Endothelial cell of hepatic sinusoid (primary cell): Measurements from ENCODE around the gene WDR5B.
"Not testable (repeated sequence)": the region's sequence is repeated elsewhere in the genome, so short reads cannot be mapped to it uniquely, and the experiment has no call there.

Experiments used
- in situ Hi-C: cut with HindIII; loops from 2 replicates; pipeline ENCODE4 v1.10.0; 2017; ENCODE audit warnings: low sequenced_read_pairs

WDR5B gene

GRCh38 chr3:122374034-122374433 is 41.8 kb downstream of the WDR5B start:
- in situ Hi-C loops, result no loop called here

- in situ Hi-C loops, result no loop called here
These were observed 49.5 kb downstream of the WDR5B start for GRCh38 chr3:122366379-122366749.

DNA sequence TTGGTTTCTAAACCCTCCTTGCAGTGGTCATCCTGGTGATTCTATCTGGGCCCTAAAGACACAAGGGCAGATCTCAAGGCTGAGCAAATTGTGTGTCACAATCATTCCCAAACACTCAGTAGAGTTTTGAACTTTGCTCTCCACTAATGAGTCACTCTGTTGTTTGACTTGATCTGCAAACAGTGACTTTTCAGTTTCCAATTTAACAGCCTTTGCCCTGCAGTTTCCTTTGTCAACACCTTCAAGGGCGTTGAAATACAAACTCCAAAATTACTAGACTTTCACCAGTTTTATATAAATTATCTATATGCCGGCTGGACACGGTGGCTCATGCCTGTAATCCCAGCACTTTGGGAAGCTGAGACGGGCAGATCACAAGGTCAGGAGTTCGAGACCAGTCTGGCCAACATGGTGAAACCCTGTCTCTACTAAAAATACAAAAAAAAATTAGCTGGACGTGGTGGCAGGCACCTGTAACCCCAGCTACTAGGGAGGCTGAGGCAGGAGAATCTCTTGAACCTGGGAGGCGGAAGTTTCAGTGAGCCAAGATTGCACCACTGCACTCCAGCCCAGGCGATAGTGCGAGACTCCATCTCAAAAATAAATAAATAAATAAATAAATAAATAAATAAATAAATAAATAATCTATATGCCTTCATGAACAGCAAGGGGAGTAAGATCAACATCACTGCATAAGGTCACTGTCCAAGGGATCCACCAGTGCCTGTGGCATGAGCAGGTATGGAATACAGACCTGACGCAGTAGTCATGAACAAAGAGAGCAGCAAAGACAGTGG is 50.1 kb downstream of the WDR5B start:
- in situ Hi-C loops, result not testable (repeated sequence)

GRCh38 chr3:122365073-122365472 is 50.8 kb downstream of the WDR5B start:
- in situ Hi-C loops, result no loop called here

DNA sequence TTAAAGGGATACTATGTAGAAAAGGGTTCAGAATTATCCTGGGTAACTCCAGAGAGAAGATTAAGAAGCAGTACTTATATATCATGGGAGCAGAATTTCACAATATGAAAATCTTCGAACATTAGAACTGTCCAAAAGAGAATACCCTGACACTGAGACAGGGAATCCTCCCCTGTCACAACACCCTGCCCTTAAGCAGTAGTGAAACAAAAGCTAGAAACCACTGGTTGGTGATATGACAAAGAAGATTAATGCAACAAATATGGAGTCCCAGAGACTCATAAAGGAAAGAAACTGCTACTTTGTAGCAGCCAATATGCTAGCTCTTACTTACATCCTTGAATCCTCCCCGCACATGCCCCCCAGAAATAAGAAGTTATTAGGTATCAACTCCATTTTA is 51.4 kb downstream of the WDR5B start:
- in situ Hi-C loops, result no loop called here
